Lung (tissue), 12 donors: ENCODE data around the gene PPP1R8. TPM values are rescaled to one million over a fixed set of nuclear protein-coding genes. Genes with fewer than 3 reads are reported as not detected.
A peak's percentile ranks its signal among the peaks of the same experiment; 100 is the strongest.

ENCODE experiments used
- ATAC-seq: fragments of 200-7000 bp; cut with Tn5 transposase; one replicate; pipeline ENCODE4 v1.9.1; 2020; ENCODE audit warnings: moderate number of reproducible peaks; ENCODE audit not compliant: insufficient read depth, low FRiP score
- DNase-seq, 3 donors: peaks; one replicate each; pipeline ENCODE4 v3.0.0-alpha.2; 2013 to 2017
- H3K27ac ChIP-seq, 2 donors: one replicate each; pipeline ENCODE4 v1.5.1; 2013; ENCODE audit warnings: mild to moderate bottlenecking in 2 of 2, moderate library complexity in 2 of 2, control low read depth in 1 of 2, inconsistent platforms in 1 of 2, low read depth in 1 of 2, low read length in 1 of 2
- H3K27me3 ChIP-seq, 3 donors: one replicate each; pipeline ENCODE4 v1.5.1; 2013; ENCODE audit warnings: low read length in 2 of 3; ENCODE audit not compliant: control insufficient read depth in 3 of 3, insufficient read depth in 3 of 3
- H3K36me3 ChIP-seq, 4 donors: one replicate each; pipeline ENCODE4 v1.5.1; 2013; ENCODE audit warnings: low read length in 4 of 4, mild to moderate bottlenecking in 1 of 4, moderate library complexity in 1 of 4; ENCODE audit not compliant: control insufficient read depth in 4 of 4, insufficient read depth in 4 of 4
- H3K4me1 ChIP-seq, 5 donors: one replicate each; pipeline ENCODE4 v1.5.1; 2013; ENCODE audit warnings: low read length in 5 of 5, mild to moderate bottlenecking in 2 of 5, moderate library complexity in 1 of 5; ENCODE audit not compliant: control insufficient read depth in 5 of 5, insufficient read depth in 5 of 5
- H3K4me3 ChIP-seq: one replicate; pipeline ENCODE4 v1.5.1; 2013; ENCODE audit warnings: mild to moderate bottlenecking, control low read depth, moderate library complexity
- H3K9ac ChIP-seq, 2 donors: one replicate each; pipeline ENCODE4 v1.5.1; 2013; ENCODE audit warnings: low read length in 2 of 2, control low read depth in 1 of 2; ENCODE audit not compliant: insufficient read depth in 1 of 2
- H3K9me3 ChIP-seq, 4 donors: one replicate each; pipeline ENCODE4 v1.5.1; 2013; ENCODE audit warnings: low read length in 3 of 4, mild to moderate bottlenecking in 1 of 4, moderate library complexity in 1 of 4; ENCODE audit not compliant: control insufficient read depth in 4 of 4, insufficient read depth in 3 of 4
- WGBS, 2 donors: extraction: QIAGEN DNeasy Blood & Tissue Kit; methylation state at CpG; one replicate each; pipeline ENCODE4 v1.1.7; 2013; 5-methylcytosine and 5-hydroxymethylcytosine counted together
- polyA plus RNA-seq, 2 donors: library from polyadenylated mRNA; stranded (reverse); fragments of 200-250 nt; gene quantifications; one replicate each; pipeline ENCODE4 v1.2.1, GENCODE V29; 2013
- total RNA-seq, 2 donors: library from RNA; depleted of rRNA in 1 of 2; stranded (reverse); fragments of >200 nt in 1 of 2; gene quantifications; one replicate each; pipeline ENCODE4 v1.2.1, GENCODE V29; 2014 to 2021
- TF ChIP-seq, protein P1 (sequence below): IDR thresholded peaks from 2 replicates; pipeline ENCODE4 v1.5.1; 2012; ENCODE audit warnings: mild to moderate bottlenecking; ENCODE audit errors: control extremely low read depth, extremely low read depth
- donor health status: control.
- donor health status: control.
- donor health status: Bipolar disorder and iron deficiency.
- donor health status: healthy.
- donor health status: DM: yes; HTN: yes; CAD: no.

PPP1R8 gene
- total and polyA plus RNA-seq, 4 donors = 20.9 to 37.0 (median 33.4) TPM

DNA sequence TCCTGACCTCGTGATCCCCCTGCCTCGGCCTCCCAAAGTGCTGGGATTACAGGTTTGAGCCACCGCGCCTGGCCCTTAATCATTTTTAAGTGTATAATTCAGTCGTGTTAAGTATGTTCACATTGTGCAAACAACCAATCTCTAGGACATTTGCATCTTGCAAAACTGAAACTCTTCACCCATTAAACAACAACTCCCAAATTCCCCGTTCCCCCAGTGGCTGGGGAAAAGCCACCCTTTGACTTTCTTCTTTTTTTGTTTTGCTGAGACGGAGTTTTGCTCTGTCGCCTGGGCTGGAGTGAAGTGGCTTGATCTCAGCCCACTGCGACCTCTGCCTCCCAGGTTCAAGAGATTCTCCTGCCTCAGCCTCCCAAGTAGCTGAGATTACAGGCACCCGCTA, 35.2 kb downstream of the PPP1R8 start:
- ATAC-seq = no peak
- Histone ChIP-seq H3K9me3 (no peaks in the 10 kb centered on the region), H3K9ac (no peak overlapping the region), H3K36me3 (no peaks in the 10 kb centered on the region), H3K4me1 (peaks cover 0 to 9% (median 0%) of the 10 kb centered on the region in 5 donors), H3K4me3 (no peak overlapping the region), H3K27me3 (no peaks in the 10 kb centered on the region), H3K27ac (no peak overlapping the region)
- 75 to 82% methylated on average over 10 of the region's 10 CpGs for WGBS, 2 donors
- TF ChIP-seq, protein P1, sequence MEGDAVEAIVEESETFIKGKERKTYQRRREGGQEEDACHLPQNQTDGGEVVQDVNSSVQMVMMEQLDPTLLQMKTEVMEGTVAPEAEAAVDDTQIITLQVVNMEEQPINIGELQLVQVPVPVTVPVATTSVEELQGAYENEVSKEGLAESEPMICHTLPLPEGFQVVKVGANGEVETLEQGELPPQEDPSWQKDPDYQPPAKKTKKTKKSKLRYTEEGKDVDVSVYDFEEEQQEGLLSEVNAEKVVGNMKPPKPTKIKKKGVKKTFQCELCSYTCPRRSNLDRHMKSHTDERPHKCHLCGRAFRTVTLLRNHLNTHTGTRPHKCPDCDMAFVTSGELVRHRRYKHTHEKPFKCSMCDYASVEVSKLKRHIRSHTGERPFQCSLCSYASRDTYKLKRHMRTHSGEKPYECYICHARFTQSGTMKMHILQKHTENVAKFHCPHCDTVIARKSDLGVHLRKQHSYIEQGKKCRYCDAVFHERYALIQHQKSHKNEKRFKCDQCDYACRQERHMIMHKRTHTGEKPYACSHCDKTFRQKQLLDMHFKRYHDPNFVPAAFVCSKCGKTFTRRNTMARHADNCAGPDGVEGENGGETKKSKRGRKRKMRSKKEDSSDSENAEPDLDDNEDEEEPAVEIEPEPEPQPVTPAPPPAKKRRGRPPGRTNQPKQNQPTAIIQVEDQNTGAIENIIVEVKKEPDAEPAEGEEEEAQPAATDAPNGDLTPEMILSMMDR = no peak
- DNase-seq = no peak

DNA sequence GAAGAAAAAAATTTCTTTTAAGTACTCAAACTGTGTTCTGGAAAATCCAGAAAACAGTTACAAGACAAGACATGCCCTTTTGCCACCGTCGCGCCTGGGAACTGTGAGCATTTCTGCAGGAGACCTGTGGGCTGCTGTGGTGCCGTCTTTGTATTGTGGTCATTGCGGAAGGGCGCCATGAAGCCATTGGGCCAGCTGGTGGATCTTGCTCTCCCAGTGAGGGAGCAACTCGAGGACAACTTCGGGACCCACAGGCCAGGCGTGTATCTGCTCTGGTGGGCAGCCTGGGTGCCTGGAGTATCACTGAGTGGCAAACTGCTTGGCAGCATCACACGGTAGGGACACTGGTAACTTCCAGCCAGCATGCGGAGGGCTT, 38.0 kb downstream of the PPP1R8 start:
- H3K4me1 ChIP-seq = peaks cover 0 to 6% (median 0%) of the 10 kb centered on the region in 5 donors
- H3K27ac ChIP-seq = peak overlapping the region in 1 of 2 donors; percentile 47
- H3K4me3 ChIP-seq = no peak overlapping the region
- TF ChIP-seq, protein P1 = no peak
- H3K9me3 ChIP-seq = no peaks in the 10 kb centered on the region
- H3K27me3 ChIP-seq = peaks cover 0 to 6% (median 2%) of the 10 kb centered on the region in 3 donors
- WGBS, 2 donors = 83 to 85% methylated on average over 11 of the region's 11 CpGs
- ATAC-seq (no peak), DNase-seq (no peak)
- H3K9ac ChIP-seq = no peak overlapping the region
- H3K36me3 ChIP-seq = no peaks in the 10 kb centered on the region

DNA sequence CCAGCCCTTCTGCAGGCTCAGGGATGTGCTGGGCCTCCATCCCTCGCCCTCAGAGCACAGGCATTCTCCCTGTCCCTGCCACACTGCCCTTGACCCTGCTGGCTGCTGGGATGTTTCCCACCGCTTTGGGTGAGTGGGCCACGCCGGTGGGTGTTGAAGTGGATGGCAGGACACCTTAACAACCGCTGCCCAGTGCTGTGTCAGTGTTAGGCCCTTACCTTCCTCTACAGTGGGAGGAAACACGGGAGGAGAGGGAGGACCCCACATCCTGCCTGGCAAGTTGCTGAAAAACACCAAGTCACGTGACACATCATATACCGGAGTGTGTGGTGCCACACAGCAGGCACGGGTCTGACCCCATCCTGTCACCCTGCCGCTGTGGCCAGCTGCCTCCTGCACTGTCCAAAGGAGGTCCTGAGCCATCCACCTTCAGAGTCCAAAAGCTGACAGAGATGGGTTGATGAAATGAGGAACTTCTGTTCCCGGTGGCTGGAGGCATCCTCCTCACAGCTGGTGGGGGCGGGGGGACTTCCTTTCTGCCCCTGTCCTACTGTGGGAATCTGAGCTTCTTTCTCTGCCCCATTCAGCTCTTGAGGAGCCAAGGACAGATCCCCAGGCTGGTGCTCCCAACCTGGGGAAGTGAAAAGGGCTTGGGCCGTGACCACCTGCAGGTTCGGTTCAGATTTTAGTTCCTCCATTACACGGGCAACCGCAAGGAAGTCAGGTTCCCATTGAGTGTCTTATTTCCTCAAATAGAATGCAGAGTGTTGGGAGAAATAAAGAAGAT, 38.5 kb downstream of the PPP1R8 start:
- Histone ChIP-seq H3K27ac (peak overlapping the region in 1 of 2 donors; percentile 47), H3K4me3 (no peak overlapping the region), H3K9me3 (no peaks in the 10 kb centered on the region), H3K9ac (no peak overlapping the region), H3K27me3 (peaks cover 0 to 6% (median 2%) of the 10 kb centered on the region in 3 donors), H3K4me1 (peaks cover 0 to 6% (median 0%) of the 10 kb centered on the region in 5 donors), H3K36me3 (no peaks in the 10 kb centered on the region)
- TF ChIP-seq, protein P1 = no peak
- DNase-seq (peak in 1 of 3 donors; percentile 22), ATAC-seq (no peak)
- WGBS, 2 donors = 21 to 39% methylated on average over 16 of the region's 16 CpGs
